Measurements from ENCODE around the gene EVI5.

- TF ChIP-seq CTCF (IDR thresholded peaks at IDR 0.05; ENCODE audit: insufficient read depth, low read depth, low read length), result no peak
- TF ChIP-seq EZH2 (IDR thresholded peaks at IDR 0.05; ENCODE audit: insufficient read depth, low read length), result no peak
These were observed 778 bp downstream of the EVI5 start for GRCh38 chr1:92784021-92784638.
